OCI-LY1 (cell line): ENCODE measurements around the gene SMTNL1.

Experiments used
- CTCF ChIP-seq: fragments of 200-600 bp; sonication (generic), shearing (Covaris generic); IDR thresholded peaks from 2 replicates; pipeline ENCODE4 v1.5.1; 2017; ENCODE audit warnings: mild to moderate bottlenecking, antibody characterized with exemption, low read length, moderate library complexity, mixed read lengths
- EZH2 ChIP-seq: fragments of 200-600 bp; sonication (generic), shearing (Covaris generic); IDR thresholded peaks from 2 replicates; pipeline ENCODE4 v1.8.0; 2017; ENCODE audit warnings: borderline replicate concordance, mixed run types, mild to moderate bottlenecking, antibody characterized with exemption, low read length, moderate library complexity, mixed read lengths

DNA sequence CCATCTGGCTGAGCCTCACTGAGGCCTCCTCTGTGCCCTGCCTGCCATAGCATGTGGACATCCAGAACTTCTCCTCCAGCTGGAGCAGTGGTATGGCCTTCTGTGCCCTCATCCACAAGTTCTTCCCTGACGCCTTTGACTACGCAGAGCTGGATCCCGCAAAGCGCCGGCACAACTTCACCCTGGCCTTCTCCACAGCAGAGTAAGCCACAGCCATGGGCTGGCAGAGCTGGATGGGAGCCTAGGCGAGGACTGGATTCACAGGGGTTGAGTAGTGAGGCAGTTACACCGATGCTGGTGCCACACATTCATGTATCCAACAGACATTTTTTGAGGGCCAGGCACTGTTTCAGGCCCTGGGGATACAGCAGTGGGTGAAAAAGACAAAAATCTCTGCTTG, 9.1 kb downstream of the SMTNL1 start:
- TF ChIP-seq CTCF, result no peak
- no peak for TF ChIP-seq EZH2
